Naive B cell (primary cell): ENCODE measurements around the gene HOXA7. TPM values are rescaled to one million over a fixed set of nuclear protein-coding genes. Genes with fewer than 3 reads are reported as not detected.
A peak's percentile ranks its signal among the peaks of the same experiment; 100 is the strongest.

Experiments used
- ATAC-seq, 2 donors: fragments of 150-1000 bp; cut with Tn5 transposase; 2 replicates each; pipeline ENCODE4 v1.10.0; 2021; ENCODE audit warnings: low read depth in 2 of 2, mild to moderate bottlenecking in 2 of 2, moderate library complexity in 2 of 2
- DNase-seq: peaks from one replicate; pipeline ENCODE4 v3.0.0; 2022
- H3K27ac Mint-ChIP-seq, 6 donors: one replicate each; pipeline ENCODE4 v1.8.0; 2020 to 2022; ENCODE audit warnings: mild to moderate bottlenecking in 6 of 6, mixed read lengths in 6 of 6, moderate library complexity in 5 of 6, inconsistent platforms in 2 of 6
- H3K27me3 Mint-ChIP-seq, 3 donors: one replicate each; pipeline ENCODE4 v1.8.0; 2021 to 2022; ENCODE audit warnings: mixed read lengths in 3 of 3, mild to moderate bottlenecking in 1 of 3
- H3K36me3 Mint-ChIP-seq, 2 donors: one replicate each; pipeline ENCODE4 v1.8.0; 2020 to 2022; ENCODE audit warnings: mixed read lengths in 2 of 2, inconsistent platforms in 1 of 2, mild to moderate bottlenecking in 1 of 2
- H3K4me1 Mint-ChIP-seq, 3 donors: one replicate each; pipeline ENCODE4 v1.8.0; 2020 to 2022; ENCODE audit warnings: mixed read lengths in 3 of 3, inconsistent platforms in 1 of 3, mild to moderate bottlenecking in 1 of 3, moderate library complexity in 1 of 3
- H3K4me3 Mint-ChIP-seq, 8 donors: one replicate each; pipeline ENCODE4 v1.8.0; 2020 to 2022; ENCODE audit warnings: mild to moderate bottlenecking in 8 of 8, mixed read lengths in 8 of 8, moderate library complexity in 8 of 8, inconsistent platforms in 2 of 8
- H3K9me3 Mint-ChIP-seq, 7 donors: one replicate each; pipeline ENCODE4 v1.8.0; 2020 to 2022; ENCODE audit warnings: mixed read lengths in 7 of 7, mild to moderate bottlenecking in 5 of 7, inconsistent platforms in 2 of 7, moderate library complexity in 1 of 7
- polyA plus RNA-seq, 6 donors: library from polyadenylated mRNA; unstranded; fragments of 300-500 nt; fragmentation: Illumina TruSeq; gene quantifications; one replicate each; pipeline ENCODE4 v1.2.3, GENCODE V29; 2021; ENCODE audit warnings: low read depth in 6 of 6

Gene HOXA7
- polyA plus RNA-seq, 6 donors from 2014 or later: not detected

DNA sequence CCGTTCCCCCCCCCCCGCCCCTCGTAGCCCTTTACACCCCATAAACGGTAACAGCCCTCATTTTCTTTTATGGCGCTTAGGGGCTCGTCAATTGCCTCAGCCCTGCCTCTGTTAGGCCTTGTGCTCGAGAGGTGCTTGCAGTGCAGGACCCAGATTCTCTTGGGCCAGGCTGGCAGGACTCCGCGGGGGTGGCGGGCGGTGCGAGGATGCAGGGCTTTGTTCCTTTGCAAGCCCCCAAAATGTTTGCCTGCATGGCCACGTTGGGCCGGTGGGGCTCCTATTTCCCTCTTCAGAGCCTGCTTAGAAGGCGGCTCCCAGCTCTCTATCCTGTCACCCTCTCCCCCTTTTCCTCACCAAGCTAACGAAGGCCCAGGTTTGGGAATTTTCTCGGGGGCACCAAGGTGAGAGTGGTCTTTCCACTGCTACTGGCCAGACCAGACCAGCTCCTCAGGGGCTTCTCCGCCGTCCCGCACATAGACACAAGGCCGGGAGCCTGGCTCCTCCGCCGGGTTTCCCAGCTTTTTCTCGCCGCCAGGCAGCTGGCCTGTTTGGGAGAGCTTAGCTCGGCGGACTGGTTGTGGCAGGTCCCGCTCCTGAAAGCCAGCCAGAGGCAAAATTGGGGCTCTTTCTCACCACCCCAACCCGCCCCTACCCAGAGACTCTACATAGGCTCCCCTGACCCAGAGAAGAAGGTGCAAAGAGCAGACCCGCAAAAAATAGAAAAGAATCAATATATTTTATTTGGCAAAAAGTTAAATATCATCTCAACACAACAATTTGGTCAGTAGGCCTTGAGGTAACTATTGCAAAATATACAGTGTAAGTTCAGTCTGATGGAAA lies 5.5 kb upstream of the HOXA7 start:
- H3K9me3 Mint-ChIP-seq: peaks cover 0 to 24% (median 5%) of the 10 kb centered on the region in 7 donors
- ATAC-seq (no peak), DNase-seq (no peak)
- H3K4me3 Mint-ChIP-seq: peak overlapping the region in 5 of 8 donors; percentile 39 to 80 (median 45)
- peaks cover 21 to 35% (median 33%) of the 10 kb centered on the region in 3 donors for H3K4me1 Mint-ChIP-seq
- peaks cover 40 to 76% (median 53%) of the 10 kb centered on the region in 3 donors for H3K27me3 Mint-ChIP-seq
- peaks cover 4 to 8% of the 10 kb centered on the region in 2 donors for H3K36me3 Mint-ChIP-seq
- H3K27ac Mint-ChIP-seq: peak overlapping the region in 1 of 6 donors; percentile 89

GRCh38 chr7:27161214-27161720 lies 4.8 kb upstream of the HOXA7 start:
- DNase-seq (no peak), ATAC-seq (peak; percentile 56 to 57)
- Mint-ChIP-seq H3K27ac (peak overlapping the region in 4 of 6 donors; percentile 64 to 93 (median 75)), H3K27me3 (peaks cover 40 to 76% (median 51%) of the 10 kb centered on the region in 3 donors), H3K36me3 (peaks cover 4 to 8% of the 10 kb centered on the region in 2 donors), H3K4me3 (peak overlapping the region; percentile 74 to 89 (median 81)), H3K4me1 (peaks cover 21 to 35% (median 35%) of the 10 kb centered on the region in 3 donors), H3K9me3 (peaks cover 0 to 27% (median 5%) of the 10 kb centered on the region in 7 donors)

DNA sequence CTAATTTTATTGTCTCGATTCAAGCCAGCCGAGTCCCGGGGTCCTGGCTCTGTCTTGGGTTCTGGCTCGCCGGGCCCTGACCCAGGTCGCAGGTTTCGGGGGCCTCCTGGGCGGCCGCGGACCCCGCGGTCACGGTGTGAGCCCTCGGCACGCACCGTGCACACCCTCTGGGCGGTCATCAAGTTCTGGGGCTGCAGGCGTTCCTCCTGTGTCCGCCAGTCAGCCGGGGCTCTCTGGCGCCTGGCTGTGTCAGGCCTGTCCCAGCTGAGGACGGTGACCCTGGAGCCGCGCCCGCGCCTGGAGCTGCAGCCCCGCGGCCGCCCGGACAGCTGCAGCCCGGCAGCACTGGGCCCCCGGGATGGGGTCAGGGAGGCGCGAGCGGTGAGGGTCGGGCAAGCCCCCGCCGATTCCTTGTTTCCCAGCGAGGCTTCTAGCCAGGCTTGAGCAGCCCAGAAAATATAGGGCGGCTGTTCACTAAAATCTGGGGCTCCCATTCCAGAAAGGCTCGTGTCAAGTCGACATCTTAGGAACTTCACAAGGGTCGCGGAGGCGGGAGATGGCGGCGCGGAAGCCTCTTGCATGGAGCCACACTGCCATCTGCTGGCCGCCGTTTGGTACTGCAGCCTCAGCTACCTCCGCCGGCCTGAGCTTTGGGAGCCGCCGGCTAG lies 4.2 kb upstream of the HOXA7 start:
- DNase-seq (peak; percentile 81), ATAC-seq (peak; percentile 72 to 79)
- H3K4me3 Mint-ChIP-seq: peak overlapping the region; percentile 74 to 89 (median 82)
- peaks cover 2 to 8% of the 10 kb centered on the region in 2 donors for H3K36me3 Mint-ChIP-seq
- H3K4me1 Mint-ChIP-seq: peaks cover 22 to 35% (median 35%) of the 10 kb centered on the region in 3 donors
- H3K9me3 Mint-ChIP-seq: peaks cover 0 to 26% (median 5%) of the 10 kb centered on the region in 7 donors
- peak overlapping the region in 4 of 6 donors; percentile 83 to 98 (median 86) for H3K27ac Mint-ChIP-seq
- H3K27me3 Mint-ChIP-seq: peaks cover 40 to 74% (median 53%) of the 10 kb centered on the region in 3 donors

DNA sequence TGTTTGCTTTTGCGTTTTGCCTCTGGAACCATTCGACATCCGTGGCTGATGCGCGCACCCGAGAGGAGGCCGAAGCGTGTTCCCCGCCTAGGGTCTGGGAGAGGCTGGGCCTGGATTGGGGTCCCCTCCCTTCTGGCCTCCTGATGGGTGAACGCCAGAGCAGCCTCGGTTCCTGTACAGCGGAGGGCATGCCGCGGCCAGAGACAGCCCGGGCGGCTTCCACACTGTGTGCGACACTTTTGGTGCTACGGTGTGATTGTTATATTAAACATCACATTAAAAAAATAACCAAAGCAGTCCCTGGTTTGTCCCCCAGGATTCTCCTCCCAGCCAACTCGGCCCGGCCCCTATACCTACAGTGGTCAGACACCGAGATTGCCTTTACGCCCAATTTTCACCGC lies 3.7 kb upstream of the HOXA7 start:
- peak; percentile 23 to 30 for ATAC-seq
- Mint-ChIP-seq H3K27me3 (peaks cover 44 to 77% (median 59%) of the 10 kb centered on the region in 3 donors), H3K4me1 (peaks cover 25 to 39% (median 39%) of the 10 kb centered on the region in 3 donors), H3K27ac (peak overlapping the region in 4 of 6 donors; percentile 78 to 98 (median 86)), H3K9me3 (peaks cover 0 to 27% (median 5%) of the 10 kb centered on the region in 7 donors), H3K4me3 (peak overlapping the region; percentile 71 to 88 (median 80)), H3K36me3 (peaks cover 0 to 8% of the 10 kb centered on the region in 2 donors)
- no peak for DNase-seq

GRCh38 chr7:27159266-27160144 lies 3.0 kb upstream of the HOXA7 start:
- peaks cover 0 to 14% of the 10 kb centered on the region in 2 donors for H3K36me3 Mint-ChIP-seq
- H3K4me3 Mint-ChIP-seq: peak overlapping the region; percentile 24 to 88 (median 80)
- H3K4me1 Mint-ChIP-seq: peaks cover 29 to 45% (median 40%) of the 10 kb centered on the region in 3 donors
- H3K27ac Mint-ChIP-seq: peak overlapping the region in 4 of 6 donors; percentile 88 to 98 (median 92)
- no peak for ATAC-seq
- peaks cover 0 to 33% (median 5%) of the 10 kb centered on the region in 7 donors for H3K9me3 Mint-ChIP-seq
- no peak for DNase-seq
- H3K27me3 Mint-ChIP-seq: peaks cover 49 to 83% (median 63%) of the 10 kb centered on the region in 3 donors

DNA sequence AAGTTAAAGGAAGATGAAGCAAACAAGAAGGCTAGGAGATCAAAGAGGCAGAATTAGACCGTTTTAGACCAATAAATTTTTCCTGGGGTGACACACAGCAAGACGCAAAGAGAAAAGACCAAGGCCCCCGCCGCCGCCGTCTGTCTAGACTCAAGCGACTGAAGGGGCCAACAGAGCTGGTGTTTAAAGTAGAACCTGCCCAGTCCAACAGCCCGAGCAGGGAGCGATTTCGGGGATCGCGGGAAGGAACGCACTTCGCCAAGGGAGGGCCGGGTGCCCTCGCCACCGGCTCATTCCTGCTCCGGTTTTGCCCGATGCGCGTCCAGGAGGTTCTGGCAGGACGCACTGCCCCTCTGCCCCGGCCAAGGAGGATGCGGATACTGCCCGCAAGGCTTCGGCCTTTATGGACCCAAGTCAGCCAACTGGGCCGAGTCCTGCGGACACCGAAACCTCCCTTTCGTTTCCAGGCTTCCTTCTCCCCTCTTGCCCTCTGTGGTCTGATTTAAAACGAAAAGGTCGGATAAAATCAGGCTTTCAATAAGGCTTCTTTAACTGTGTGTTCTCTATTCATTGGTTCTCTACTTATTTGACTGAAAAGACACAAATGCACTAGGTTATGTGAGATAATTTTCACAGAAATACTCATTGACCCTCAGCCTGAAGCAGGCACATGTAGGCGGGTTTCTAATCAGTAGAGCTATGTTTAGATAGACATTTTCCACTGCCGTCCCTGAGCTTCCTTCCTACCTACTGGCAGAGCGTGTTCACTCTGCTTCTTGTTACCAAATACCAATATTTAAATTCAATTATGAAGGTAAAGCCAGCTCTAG lies 2.2 kb upstream of the HOXA7 start:
- Mint-ChIP-seq H3K4me1 (peaks cover 23 to 44% (median 44%) of the 10 kb centered on the region in 3 donors), H3K27ac (peak overlapping the region in 4 of 6 donors; percentile 88 to 98 (median 92)), H3K9me3 (peaks cover 0 to 33% (median 5%) of the 10 kb centered on the region in 7 donors), H3K27me3 (peaks cover 51 to 84% (median 63%) of the 10 kb centered on the region in 3 donors), H3K36me3 (peaks cover 0 to 15% of the 10 kb centered on the region in 2 donors), H3K4me3 (peak overlapping the region in 5 of 8 donors; percentile 15 to 79 (median 44))
- ATAC-seq (no peak), DNase-seq (no peak)

DNA sequence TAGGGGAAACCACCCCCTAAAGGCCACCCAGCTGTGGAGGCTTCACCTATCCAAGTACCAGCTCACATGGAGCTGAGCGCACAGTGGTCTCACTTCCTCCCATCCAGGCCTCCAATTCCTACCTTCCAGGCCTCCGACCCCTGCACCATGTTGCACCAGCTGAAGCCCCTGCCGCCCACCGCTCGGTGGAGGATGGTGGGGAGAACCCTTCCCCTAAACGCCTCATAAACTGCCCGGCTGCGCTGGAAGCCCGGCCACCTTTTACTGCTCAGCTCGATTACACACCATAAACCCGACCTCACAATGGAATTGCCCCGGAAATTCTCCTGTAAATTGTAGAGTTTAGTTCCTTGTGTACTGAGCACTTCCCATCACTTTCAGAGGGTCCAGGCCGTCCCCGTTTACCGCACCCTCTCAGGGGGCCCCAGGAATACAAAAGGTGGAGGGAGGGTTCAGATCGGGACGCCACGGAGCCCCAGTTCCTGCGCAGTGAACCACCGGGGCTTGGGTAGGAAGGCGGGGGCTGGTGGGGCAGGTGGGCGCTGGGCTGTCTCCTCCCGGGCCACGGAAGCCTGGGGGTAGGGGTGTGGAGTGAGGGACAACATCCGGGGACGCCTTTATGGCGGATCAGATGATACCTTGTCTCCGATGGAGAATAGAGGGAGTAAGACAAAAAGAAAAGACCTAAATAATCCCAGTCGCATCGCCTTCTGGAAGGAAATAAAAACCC lies 1.4 kb upstream of the HOXA7 start:
- peak overlapping the region in 5 of 6 donors; percentile 27 to 98 (median 91) for H3K27ac Mint-ChIP-seq
- DNase-seq: no peak
- H3K9me3 Mint-ChIP-seq: peaks cover 0 to 32% (median 5%) of the 10 kb centered on the region in 7 donors
- peaks cover 20 to 44% (median 43%) of the 10 kb centered on the region in 3 donors for H3K4me1 Mint-ChIP-seq
- H3K36me3 Mint-ChIP-seq: peaks cover 0 to 15% of the 10 kb centered on the region in 2 donors
- peak overlapping the region in 7 of 8 donors; percentile 23 to 83 (median 48) for H3K4me3 Mint-ChIP-seq
- ATAC-seq: no peak
- H3K27me3 Mint-ChIP-seq: peaks cover 51 to 83% (median 63%) of the 10 kb centered on the region in 3 donors

DNA sequence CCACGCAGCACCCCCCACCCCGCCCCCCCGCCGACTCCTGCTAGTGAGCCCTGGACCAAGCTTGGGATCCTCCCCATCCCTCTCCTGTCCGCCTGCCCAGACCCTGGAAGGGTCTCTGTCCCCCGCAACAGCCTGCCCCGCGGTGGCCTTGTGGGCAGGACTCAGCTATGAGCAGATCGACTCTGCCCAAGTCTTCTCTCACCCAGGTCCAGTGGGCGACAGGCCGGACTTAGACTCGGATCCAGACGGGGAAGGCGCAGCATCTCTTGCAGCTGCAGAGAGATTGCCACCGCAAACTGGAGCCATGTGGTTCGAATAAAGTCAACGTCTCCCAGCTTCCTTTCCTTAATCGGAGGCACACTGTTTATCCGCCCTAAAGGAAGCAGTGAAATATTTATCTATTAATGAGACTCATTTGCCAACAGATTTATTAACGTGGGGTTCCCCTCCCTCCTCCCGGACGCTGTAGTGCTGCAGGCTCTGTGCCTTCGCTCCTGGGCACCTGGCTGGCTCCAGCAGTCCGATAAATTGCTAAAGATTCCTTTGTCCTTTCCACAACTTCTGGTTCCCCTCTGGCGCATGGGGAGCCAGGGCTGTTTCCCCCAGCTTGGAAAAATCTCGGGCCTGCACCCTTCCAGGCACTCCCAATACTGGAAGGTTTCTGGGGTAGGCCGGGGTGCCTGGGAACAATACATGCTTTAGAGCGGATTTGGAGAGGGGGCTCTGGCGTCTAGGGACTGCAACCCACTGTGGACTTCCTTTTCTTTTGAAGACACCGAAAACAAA lies 634 bp upstream of the HOXA7 start:
- DNase-seq (no peak), ATAC-seq (no peak)
- peak overlapping the region in 4 of 6 donors; percentile 88 to 98 (median 92) for H3K27ac Mint-ChIP-seq
- peaks cover 22 to 44% (median 43%) of the 10 kb centered on the region in 3 donors for H3K4me1 Mint-ChIP-seq
- H3K4me3 Mint-ChIP-seq: peak overlapping the region in 7 of 8 donors; percentile 12 to 79 (median 73)
- H3K9me3 Mint-ChIP-seq: peaks cover 0 to 32% (median 5%) of the 10 kb centered on the region in 7 donors
- peaks cover 0 to 15% of the 10 kb centered on the region in 2 donors for H3K36me3 Mint-ChIP-seq
- H3K27me3 Mint-ChIP-seq: peaks cover 50 to 81% (median 59%) of the 10 kb centered on the region in 3 donors

DNA sequence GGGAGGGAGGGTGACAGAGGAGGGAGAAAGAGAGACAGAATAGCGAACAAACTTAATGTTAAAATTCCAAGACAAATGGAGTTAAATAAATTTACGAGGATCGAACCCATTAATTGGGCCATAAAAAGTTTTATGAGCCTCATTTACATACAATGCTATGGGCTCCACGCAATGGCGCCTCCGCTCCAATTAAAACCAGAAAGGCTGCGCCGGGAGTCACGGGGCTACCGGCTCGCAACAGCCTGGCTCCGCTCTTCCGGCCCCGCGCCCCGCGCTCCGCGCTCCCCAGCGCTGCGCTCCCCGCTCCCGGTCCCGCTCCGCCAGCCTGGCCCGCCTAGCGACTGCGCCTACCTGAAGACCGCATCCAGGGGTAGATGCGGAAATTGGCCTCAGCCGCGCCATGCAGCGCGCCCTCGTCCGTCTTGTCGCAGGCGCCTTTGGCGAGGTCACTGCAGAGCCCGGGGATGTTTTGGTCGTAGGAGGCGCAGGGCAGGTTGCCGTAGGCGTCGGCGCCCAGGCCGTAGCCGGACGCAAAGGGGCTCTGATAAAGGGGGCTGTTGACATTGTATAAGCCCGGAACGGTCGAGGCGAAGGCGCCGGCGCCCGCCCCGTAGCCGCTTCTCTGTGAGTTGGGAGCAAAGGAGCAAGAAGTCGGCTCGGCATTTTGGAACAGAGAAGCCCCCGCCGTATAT lies 513 bp downstream of the HOXA7 start:
- Mint-ChIP-seq H3K9me3 (peaks cover 0 to 37% (median 5%) of the 10 kb centered on the region in 7 donors), H3K27me3 (peaks cover 58 to 83% (median 71%) of the 10 kb centered on the region in 3 donors), H3K4me3 (peak overlapping the region; percentile 21 to 81 (median 66)), H3K36me3 (peaks cover 0 to 15% of the 10 kb centered on the region in 2 donors), H3K27ac (peak overlapping the region in 4 of 6 donors; percentile 88 to 99 (median 97)), H3K4me1 (peaks cover 33 to 52% (median 50%) of the 10 kb centered on the region in 3 donors)
- ATAC-seq (no peak), DNase-seq (no peak)
